Endometrial microvascular endothelial cells (primary cell): ENCODE results near the gene GPR27. TPM values are rescaled to one million over a fixed set of nuclear protein-coding genes. Genes with fewer than 3 reads are reported as not detected.

Experiments
- in situ Hi-C: cut with HindIII; loops from 2 replicates; pipeline ENCODE4 v1.10.0; 2017; ENCODE audit warnings: low sequenced_read_pairs, low pct_unique_long_range_greater_than_20kb; ENCODE audit errors: inconsistent ontology term
- total RNA-seq: library from RNA; depleted of rRNA; stranded (reverse); fragments of >200 nt; gene quantifications from one replicate; pipeline ENCODE4 v1.2.3, GENCODE V29; 2015; ENCODE audit errors: inconsistent ontology term

The GPR27 gene
- total RNA-seq, 1 donor from 2014 or later, result not detected

DNA sequence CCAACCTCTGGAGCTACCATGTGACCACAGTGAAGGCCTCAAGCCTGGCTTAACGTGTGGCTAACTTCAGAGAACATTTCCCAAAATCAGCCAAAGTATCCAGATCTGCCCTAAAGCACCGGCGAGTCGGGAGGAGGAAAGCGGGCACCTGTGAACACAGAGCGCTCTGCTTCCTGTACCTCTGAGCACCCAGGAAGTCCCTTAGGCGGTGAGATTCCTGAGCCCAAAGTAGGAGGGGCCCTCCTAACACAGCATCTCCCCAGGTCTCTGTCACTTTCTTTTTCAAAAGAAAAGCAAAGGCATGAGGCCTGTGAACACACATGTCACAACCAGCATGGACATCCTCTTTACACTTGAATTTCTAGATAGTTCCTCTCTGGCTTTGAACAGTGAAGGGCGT lies 27.5 kb upstream of the GPR27 start:
- in situ Hi-C loops, result no loop called here

DNA sequence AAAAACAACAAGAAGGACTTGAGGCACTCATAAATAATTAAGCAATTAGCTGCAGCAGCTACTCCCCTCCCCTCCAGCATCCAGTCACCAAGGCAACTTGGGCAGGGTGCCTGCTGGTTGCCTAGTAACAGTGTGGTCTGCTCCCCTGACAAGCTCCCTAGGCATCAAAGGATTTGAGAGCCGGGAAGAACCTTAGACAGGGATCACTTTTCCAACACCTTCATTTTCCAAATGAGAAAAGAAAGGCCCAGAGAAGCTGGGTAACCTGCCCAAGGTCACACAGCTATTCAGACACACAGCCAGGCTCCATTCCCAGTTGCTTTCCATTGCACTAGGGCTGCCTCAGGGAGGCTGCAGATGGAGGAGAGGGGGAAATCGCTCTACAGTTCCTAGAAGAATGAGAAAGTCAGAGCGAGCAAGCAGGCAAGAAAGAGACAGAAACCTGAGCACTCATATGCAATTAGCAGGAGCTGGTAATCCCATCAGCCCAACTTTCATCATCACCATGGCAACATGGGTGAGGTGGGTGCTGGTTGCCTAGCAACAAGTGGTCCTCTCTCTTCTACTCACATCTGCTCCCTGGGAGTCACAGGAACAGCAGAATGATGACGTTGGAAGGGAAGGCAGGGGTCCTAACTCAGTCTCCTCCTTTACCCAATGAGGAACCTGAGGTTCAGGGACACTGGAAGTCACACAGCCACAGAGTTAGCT lies 24.9 kb upstream of the GPR27 start:
- in situ Hi-C loops, result no loop called here

DNA sequence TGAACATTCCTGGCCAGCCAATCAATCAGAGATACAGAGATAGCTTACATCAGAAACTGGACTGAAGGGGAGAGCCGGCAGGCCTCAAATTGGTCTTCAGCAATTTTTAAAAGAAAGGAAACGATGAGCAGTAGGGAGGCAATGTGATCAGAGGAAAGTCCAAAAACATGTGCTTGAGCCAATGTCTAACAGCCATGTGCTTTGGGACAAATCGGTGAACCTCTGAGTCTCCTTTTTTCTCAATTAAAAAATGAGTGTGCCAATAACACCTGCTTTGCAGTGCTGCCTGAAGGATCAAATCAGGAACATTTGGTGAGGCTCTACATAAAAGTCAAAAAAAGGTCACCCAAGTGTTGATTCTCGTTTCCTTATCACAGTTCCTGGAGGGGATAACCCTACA lies 21.0 kb upstream of the GPR27 start:
- in situ Hi-C loops, result no loop called here

DNA sequence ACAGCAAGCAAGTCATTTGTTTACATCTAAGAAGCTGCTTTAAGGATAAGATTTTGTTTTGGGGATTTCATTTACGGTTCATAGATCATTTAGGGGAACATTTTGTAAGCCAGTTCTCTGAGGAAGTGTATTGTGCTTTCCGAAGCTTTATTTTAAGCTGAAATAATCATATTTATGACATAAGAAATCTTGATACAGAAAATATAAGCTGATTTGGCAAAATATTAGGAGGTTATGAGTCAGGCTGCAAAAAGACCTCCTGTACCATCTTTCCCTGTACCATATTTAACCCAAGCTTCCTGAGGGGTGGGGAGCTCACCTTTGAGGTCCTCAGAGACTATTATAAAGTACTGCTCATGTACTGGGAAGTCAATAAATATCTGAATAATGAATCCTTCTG lies 20.3 kb upstream of the GPR27 start:
- in situ Hi-C loops, result no loop called here

DNA sequence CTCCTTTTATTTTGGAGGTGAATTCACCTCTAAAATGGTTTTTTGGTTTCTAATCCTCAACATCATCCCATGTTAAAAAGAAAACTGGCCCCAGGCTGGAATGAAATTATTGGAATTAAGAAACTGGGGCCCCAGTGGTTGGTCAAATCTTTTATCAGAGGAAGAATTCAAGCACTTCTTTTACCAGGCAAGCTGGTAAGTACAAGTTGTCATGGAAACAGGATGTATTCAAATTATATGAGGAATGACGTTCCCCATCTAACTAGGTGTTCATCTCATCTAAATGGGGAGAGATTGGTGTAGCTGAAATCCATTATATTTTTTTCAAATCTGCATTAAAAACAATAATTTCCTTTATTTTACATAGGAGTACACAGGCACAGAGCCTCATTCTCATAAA lies 18.8 kb upstream of the GPR27 start:
- in situ Hi-C loops, result no loop called here

DNA sequence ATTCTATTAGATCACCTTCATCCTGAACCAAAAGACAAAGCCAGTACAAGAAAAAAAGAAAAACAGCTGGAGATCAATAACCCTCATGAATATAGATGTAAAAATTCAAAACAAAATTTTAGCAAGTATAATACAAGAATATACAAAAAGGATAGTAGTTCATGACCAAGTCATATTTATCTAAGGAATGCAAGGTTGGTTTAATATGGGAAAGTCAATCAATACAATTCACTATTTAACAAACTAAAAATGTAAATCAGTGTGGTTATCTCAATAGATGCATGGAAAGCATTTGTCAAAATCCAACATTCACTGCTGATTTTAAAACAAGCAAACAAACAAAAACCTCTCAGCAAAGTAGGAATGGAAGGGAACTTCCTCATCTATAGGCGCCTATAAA lies 11.0 kb upstream of the GPR27 start:
- in situ Hi-C loops, result no loop called here

DNA sequence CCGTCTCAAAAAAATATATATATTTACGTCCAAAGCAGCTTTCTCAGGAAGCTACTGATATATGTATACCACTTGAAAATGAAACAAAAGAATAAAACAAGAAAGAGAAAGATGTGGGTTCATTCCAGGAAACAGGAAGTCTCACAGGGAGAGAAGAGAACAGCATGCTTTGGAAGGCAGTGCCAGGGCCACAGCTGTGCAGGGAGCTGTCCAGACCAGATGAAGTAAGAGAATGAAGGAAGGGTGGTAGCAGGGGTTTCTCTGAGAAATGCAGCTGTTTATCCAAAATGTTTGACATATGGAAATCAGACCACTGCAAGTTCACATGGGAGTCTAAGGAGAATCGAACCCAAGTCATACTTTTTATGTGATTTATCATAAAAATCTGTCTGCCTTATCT lies 8.9 kb upstream of the GPR27 start:
- in situ Hi-C loops, result no loop called here

DNA sequence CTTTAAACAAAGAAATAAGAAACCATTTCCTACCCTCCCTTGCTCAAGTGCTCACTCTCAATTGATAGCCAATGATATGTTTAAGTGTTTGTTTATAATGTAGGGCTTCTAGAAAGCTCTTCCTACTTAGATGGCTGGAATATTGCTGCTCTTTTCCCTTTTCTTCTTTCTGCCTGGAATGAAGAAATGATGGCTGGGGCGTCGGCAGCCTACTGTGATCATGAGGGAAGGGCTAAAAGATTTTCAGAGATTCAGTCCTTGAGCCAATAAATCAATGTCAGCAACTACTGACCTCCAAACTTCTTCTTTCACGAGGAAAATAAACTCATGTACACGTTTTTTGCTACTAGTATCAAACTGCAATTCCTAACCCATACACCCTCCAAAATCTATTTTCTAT lies 2.1 kb upstream of the GPR27 start:
- in situ Hi-C loops, result no loop called here

DNA sequence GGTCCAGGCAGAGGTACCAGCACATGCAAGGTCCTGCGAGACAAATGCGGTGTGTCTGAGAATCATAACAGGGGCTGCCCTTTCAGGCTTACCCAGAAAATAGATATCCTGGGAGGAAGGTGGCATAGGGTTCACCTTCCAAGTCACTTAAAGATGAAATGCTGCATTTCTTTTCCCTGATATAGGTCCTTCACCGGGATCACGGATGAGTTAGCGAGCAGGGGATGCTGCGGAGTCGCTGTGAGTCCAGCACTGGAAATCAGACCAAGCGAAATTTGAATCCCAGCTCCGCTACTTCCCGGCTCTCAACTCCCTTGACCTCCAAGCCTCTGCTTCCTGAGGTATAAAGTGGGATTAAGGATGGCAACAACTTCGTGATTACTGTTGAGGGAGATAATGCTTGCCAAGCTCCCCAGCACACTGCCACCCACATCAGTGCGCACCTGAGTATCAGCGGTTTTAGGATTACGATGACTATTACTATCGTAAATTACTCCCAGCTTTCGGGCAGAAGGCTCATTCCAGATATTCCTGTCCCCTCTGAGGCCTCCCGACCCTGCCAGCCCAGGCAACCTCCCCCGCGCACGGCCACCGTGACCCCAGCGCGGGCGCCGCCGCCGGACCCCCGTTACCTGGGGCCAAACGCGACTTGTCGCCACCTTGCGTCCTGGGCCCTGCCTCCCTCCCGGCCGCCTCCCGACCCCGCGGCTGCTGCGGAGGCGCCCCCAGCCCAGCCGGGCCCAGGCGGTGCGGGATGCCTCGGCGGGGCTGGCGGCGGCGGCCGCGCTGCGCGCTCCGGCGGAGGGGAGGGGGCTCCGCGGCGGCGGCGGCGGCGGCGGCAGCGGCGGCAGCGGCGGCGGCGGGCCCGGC lies 589 bp upstream of the GPR27 start:
- in situ Hi-C loops, result no loop called here

DNA sequence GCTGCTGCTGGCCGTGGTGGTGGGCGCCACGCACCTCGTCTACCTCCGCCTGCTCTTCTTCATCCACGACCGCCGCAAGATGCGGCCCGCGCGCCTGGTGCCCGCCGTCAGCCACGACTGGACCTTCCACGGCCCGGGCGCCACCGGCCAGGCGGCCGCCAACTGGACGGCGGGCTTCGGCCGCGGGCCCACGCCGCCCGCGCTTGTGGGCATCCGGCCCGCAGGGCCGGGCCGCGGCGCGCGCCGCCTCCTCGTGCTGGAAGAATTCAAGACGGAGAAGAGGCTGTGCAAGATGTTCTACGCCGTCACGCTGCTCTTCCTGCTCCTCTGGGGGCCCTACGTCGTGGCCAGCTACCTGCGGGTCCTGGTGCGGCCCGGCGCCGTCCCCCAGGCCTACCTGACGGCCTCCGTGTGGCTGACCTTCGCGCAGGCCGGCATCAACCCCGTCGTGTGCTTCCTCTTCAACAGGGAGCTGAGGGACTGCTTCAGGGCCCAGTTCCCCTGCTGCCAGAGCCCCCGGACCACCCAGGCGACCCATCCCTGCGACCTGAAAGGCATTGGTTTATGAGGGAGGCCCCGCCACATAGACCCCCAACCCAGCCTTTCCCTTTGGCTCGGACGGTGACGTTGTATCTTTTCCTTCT lies 1.1 kb downstream of the GPR27 start:
- in situ Hi-C loops, result no loop called here

DNA sequence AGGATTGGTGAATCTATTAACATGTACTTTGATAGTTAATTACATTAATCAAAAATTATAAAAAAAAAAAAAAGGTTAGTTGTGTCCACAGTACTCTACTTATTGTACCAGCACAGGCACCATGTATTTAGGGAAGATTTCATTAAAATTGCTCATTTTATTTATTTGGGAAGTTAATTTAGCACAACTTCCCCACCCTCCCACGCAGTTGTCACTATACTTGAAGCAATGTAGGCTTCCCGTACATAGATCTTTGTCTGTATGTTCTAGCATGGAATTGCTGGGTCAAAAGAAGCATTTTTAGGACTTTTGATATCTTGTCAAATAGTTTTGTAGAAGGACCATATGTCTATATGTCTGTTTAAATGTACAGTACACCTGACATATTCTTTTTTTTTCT lies 4.4 kb downstream of the GPR27 start:
- in situ Hi-C loops, result no loop called here

DNA sequence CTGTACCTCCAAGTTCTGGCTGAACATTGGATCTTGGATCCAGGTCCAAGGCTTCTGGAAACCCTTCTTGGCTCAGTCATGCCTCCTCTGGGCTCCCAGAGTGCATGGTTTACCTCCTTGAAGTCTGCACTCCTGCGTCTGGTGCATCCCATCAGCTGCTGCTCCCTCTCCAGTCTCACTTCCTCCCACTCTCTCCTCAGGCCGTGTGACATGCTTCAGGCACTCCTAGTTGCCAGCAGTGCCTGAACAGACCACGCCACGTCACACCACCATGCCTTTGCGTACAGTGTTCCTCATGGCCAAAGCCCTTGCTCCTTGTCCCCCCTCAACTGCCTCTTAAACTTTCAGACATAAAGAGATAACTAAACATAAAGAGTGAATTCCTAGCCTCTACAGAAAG lies 5.7 kb downstream of the GPR27 start:
- in situ Hi-C loops, result no loop called here

DNA sequence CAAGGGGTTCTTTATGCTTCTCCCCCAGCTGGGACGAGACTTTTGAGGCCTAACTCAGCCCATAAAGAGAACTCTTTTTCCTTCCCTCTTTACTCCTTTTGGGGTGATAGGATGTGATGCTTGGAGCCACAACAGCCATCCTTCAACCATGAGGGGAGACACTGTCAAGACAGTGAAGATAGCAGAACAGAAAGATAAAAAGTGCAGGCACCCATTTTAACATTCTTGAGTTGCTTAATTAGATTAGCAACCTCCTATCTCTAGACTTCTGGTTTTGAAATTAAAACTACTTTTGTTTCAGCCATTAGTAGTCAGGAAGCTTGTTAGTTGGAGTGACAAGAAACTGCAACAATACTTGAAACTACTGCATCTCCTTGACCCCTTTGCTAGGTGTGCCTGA lies 6.5 kb downstream of the GPR27 start:
- in situ Hi-C loops, result no loop called here

DNA sequence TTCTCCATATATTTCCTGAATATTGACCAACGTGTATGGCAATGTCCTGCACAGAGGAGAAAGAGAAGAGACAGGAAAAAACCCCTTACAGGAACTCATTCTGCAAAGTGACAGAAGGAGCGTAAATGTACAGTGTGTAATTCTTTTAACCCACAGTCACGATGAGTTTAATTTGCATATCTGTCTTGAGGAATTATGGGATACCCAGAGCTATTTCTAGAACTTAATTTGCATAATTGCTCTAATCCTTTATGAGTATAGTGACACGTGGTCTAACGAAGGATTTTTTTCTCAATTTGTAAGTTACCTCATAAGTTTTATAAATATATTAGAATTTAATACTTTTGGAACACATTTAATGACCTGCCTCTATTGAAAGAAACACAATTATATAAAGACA lies 9.8 kb downstream of the GPR27 start:
- in situ Hi-C loops, result no loop called here

DNA sequence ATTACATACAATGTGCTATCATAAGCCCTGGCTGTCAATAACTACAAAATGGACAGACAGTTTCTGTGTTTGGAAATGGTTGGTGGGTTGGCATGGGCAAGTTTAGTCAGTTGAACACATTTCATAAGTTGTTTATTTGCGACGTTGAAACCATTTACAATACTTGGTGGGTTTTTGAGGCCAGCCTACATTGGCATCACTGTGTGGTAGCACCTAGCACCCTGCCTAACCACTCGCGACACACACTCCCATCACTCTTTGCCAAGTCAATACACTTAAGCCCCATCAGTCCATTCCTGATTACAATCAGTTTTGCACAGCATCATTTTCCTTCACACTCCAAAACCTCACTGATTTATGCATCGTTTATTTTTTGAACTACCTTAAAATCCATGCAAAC lies 17.5 kb downstream of the GPR27 start:
- in situ Hi-C loops, result no loop called here

DNA sequence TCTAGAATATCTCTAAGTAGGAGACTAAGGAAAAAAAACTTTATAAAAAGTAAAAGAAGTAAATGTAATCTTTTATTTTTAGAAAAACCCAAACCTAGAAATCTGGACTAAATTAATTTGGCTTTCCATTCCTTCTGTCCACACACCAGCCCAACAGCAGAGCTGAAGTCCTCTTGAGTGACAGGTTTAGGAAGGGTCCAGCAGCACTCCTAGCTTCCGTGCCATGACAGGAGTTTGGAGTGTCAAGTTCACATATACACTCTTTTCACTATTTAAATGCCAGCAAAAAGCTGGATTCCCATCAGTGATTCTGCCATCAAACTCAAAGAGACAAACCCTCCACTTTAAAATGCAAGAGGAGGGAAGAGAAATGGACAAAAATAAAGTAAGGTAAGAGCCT lies 18.2 kb downstream of the GPR27 start:
- in situ Hi-C loops, result no loop called here

DNA sequence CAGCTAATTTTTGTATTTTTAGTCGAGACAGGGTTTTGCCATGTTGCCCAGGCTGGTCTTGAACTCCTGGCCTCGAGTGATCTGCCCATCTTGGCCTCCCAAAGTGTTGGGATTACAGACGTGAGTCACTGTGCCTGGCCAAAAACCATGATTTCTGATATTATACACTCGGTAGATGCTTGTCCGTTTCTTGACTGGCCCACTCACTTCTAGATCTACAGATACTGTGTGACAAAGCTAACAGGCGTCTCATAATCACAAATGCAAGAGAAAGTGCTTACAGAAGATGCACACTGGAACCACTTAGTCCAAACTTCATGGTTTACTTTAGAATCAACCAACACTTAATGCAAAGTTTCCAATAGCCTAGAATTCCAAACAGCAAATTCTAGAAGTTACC lies 22.9 kb downstream of the GPR27 start:
- in situ Hi-C loops, result no loop called here

DNA sequence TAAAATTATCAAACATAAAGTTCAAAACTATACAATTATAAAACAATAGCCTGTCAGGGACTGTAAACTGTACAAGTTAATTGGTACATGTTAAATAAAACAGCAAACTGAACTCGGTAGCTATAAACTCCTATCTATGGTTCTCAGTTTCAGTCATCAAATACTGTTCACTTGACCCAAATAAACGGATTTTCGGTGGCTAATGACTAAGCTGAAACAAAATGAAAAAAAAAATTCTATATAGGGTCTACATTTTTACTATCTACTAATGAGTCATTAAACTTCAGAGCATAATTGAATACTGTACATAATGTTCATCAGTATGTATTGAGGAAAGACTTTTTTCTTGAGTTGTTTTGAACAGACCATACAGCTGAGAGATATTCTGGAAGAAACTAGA lies 24.7 kb downstream of the GPR27 start:
- in situ Hi-C loops, result no loop called here

DNA sequence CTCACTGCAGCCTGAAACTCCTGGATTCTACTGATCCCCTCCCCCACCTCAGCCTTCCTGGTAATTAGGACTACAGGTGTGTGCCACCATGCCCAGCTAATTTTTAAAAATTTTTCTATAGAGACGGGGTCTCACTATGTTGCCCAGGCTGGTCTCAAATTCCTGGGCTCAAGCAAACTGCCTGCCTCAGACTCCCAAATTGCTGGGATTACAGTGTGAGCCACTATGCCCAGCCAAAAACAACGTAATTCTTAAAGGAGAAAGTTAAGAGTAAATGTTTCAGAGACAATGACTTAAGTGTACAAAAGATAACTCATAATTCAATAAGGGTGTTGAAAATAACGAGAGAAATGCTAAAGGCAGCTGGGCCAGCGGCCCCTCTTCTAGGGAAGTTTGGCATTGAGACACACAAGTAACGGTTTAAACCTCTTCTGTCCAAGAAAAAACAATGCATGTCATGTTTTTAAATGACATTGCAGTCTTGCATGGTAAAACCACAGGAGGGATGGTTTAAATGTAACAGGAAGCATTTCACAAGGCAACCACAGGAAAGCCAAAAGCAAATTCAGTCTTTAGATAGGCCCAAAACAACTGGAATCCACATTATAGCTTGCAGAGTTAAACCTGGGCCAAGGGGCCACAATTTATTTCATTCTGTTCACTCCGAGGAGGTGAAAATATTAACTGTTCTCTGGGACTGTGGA lies 26.2 kb downstream of the GPR27 start:
- in situ Hi-C loops, result no loop called here
